GM18508 (cell line): ENCODE results near the gene MRPS22.
"Not testable (repeated sequence)": the region's sequence is repeated elsewhere in the genome, so short reads cannot be mapped to it uniquely, and the experiment has no call there.

Source experiments
- ATAC-seq: cut with Tn5 transposase; IDR thresholded peaks from one replicate; pipeline ENCODE4 v1.9.1; 2021; ENCODE audit warnings: moderate number of reproducible peaks; ENCODE audit not compliant: insufficient read depth, unreplicated experiment

Gene MRPS22

GRCh38 chr3:139329364-139329850, 14.4 kb upstream of the MRPS22 start:
- ATAC-seq = peak; percentile 70

- no peak for ATAC-seq
Observed at GRCh38 chr3:139332092-139332491, 11.7 kb upstream of the MRPS22 start.

GRCh38 chr3:139334675-139335074, 9.1 kb upstream of the MRPS22 start:
- ATAC-seq = not testable (repeated sequence)

DNA sequence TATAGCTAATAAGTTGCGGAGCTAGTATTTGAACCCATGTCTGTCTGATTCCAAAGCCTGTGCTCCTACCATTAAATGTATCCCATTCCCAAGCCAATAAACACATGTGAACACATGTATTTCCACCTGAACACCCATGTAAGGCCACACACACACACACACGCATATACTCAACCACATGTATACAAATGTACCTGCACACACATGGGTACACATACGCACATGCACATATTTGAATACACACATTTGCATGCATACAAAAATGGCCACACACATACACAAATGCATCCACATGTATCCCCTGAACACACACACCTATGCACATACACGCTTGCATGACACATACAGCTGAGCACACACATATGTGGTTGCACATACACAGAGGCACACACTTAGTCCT, 5.4 kb upstream of the MRPS22 start:
- no peak for ATAC-seq

DNA sequence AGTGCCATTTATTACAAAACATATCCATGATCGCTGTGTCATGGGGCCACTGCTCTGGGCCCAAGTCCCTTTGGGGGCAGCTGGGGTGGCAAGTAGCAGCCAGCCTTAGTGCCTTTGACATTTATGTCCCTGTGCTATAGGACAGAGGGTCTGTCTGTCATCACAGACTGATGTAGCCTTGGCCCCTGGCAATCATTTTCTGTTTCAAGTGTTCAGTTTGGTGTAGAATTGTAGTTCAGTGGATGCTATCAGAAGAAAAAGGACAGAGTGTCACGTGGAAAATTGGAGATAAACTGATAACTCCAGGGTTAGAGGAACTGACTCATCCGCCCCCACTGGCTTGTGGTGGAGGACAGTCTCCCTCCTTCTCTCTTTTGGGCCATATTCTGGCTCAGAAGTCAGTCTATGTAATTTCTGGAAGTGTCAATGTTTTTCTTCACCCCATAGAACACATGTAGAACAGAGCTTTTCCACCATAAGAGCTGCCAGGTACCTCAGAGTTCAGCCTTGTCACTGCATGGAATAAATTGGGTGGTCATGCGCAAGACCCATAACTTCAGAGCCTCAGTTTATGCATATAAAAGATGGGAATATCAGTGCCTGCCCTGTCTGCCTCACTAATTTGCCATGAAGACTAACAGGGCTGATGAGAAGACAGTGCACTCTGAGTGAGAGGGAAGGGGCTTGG, 4.5 kb upstream of the MRPS22 start:
- no peak for ATAC-seq

DNA sequence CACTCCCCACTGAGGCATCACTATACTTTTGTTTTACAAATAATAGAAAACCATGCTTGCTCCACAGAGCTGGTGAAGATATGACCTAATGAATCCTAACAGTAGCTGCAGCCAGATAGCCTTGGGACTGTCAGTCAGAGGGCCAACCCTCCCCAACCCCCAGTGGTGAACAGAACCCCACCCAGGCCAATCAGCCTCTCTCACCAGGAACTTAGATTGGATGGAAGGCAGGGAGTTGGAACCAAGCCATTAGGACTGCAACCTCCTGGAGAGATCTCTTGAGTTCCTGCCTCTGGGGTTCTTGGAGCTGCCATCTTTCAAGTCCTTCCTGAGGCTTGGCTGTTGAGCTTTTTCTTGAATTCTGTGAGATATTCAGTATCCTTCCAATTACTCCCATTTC, 3.0 kb upstream of the MRPS22 start:
- ATAC-seq = no peak

GRCh38 chr3:139342054-139342453, 1.8 kb upstream of the MRPS22 start:
- ATAC-seq = no peak

- ATAC-seq = no peak
Observed at GRCh38 chr3:139346771-139347170, 3.0 kb downstream of the MRPS22 start.

GRCh38 chr3:139353920-139354556, 10.2 kb downstream of the MRPS22 start:
- ATAC-seq = no peak

GRCh38 chr3:139354661-139355060, 10.8 kb downstream of the MRPS22 start:
- ATAC-seq = no peak

DNA sequence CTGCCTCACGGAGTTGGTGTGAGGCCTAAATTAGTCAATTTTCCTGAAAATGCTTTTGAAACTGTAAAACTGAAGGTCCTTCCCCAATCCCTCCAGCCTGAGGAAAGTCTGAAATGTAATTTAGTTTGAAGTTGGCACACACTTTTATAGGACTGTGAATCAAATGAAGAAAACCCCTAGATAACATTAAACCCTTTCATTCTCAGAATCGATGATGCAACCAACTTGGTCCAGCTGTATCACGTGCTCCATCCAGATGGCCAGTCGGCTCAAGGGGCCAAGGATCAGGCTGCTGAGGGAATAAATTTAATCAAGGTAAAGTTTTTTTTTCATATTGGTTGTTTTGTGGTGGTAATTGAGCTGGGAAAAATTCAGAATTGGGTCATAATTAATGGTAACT, 11.7 kb downstream of the MRPS22 start:
- no peak for ATAC-seq

- ATAC-seq = no peak
Observed at GRCh38 chr3:139355891-139356290, 12.1 kb downstream of the MRPS22 start.

DNA sequence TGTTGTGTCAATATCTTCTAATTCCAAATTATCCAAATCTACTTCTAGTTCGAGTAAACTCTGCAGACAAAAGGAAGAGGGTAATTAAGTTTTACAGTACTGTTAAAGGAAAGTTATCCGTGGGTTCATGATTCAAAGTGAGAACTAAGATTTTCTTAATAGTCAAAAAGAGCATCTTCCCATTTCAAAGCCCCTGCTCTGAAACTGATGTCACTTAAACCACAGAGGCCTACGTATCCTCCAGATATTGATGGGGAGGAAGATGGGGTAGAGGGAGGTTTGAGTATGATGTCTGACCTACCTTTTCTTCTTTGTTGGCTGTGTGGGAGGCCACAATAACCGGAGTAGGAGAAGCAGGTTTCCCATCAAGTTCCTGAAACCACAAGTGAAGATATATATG, 14.1 kb downstream of the MRPS22 start:
- no peak for ATAC-seq

GRCh38 chr3:139358841-139359562, 15.2 kb downstream of the MRPS22 start:
- ATAC-seq = no peak

GRCh38 chr3:139361276-139361675, 17.5 kb downstream of the MRPS22 start:
- no peak for ATAC-seq

DNA sequence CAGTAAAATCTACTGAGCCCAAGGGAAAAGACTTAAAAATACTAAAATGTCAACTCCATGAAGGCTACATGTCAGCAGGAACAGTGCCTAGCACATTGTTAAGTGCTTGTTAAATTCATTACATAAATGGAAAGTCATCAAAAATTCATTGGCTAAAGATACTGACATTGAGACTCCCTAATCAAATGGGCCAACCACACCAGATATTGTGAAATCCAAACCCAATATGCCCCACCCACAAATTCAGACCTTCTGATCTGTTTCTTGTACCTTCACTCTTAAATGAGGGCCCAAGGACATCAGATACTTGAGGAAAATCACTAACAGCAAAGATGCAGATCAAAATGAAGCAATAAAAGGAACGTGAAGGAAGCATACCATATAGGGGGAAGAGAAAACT, 20.7 kb downstream of the MRPS22 start:
- no peak for ATAC-seq

- ATAC-seq = no peak
Observed at GRCh38 chr3:139374099-139374498, 30.3 kb downstream of the MRPS22 start.

DNA sequence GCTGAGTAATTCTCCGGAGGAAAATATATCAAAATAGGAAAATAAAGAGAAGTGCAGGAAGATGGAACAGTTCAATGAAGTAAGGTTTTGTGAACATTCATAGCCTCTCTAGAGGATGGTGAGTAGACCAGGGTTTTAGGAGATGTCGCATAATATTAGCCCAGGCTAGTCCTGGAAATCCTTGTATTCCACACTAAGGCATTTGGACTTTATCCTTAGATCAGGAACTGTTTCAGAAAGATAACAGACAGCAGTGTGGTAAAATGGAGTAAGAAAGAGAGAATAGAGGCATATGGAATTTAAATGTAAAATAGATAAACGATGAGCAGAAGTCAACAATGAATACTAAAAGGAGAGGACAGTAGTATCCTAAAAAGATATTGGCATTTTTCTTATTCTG, 33.6 kb downstream of the MRPS22 start:
- no peak for ATAC-seq

- ATAC-seq = no peak
Observed at GRCh38 chr3:139378587-139379241, 34.9 kb downstream of the MRPS22 start.

- ATAC-seq = no peak
Observed at GRCh38 chr3:139380575-139380974, 36.8 kb downstream of the MRPS22 start.

- ATAC-seq = not testable (repeated sequence)
Observed at GRCh38 chr3:139382291-139382690, 38.5 kb downstream of the MRPS22 start.
